K562 (cell line): ENCODE data around the gene EFHD2. TPM values are rescaled to one million over a fixed set of nuclear protein-coding genes. Genes with fewer than 3 reads are reported as not detected.

ENCODE experiments used
- ATAC-seq: fragments of 200-7000 bp; cut with Tn5 transposase; 3 replicates; pipeline ENCODE4 v1.9.1; 2020; ENCODE audit warnings: moderate library complexity
- BruUV-seq: library from RNA; stranded (reverse); fragments of 400-500 nt; replicated peaks from 2 replicates; lab custom pipeline; 2021; lab: Mats Ljungman, UMichigan
- CTCF ChIA-PET: fragments of 300-600 bp; formaldehyde crosslinking; extraction: SDS; loops from one replicate; lab custom pipeline; 2021; ENCODE audit warnings: low intra/inter-chr PET ratio; lab: Yijun Ruan, JAX
- POLR2A ChIA-PET: fragments of 300-600, 350-650 bp; sonication (Branson Sonifier 250); formaldehyde crosslinking; extraction: SDS; loops from one replicate; lab custom pipeline; 2021; ENCODE audit warnings: antibody characterized with exemption, inconsistent platforms; lab: Yijun Ruan, JAX
- DNase-seq, 4 experiments: peaks; one replicate each; pipeline versions ENCODE4 v3.0.0 to v3.0.0-alpha.2; 2011 to 2018; ENCODE audit warnings: low spot score in 3 of 4, mixed read lengths in 3 of 4; ENCODE audit errors: extremely low read depth in 1 of 4
- FAIRE-seq: peaks from 2 replicates; lab custom pipeline; 2011; peaks lifted over from hg19 to GRCh38; lab: Jason Lieb, UNC
- H2AFZ ChIP-seq: 2 replicates; pipeline ENCODE4 v1.6.0; 2011; ENCODE audit warnings: low read depth, low read length, control low read depth, inconsistent platforms
- H3K27ac ChIP-seq: fragments of 200-600 bp; 3 replicates; pipeline ENCODE4 v1.8.0; 2011; ENCODE audit warnings: low read depth, mild to moderate bottlenecking, control low read depth, inconsistent platforms, low read length, moderate library complexity, mixed read lengths; ENCODE audit errors: extremely low read depth
- H3K27me3 ChIP-seq, 2 experiments: fragments of 300-600 bp in 1 of 2; 2 replicates in 1 of 2; 3 replicates in 1 of 2; pipeline versions ENCODE4 v1.6.0 to v1.8.0; 2011; ENCODE audit warnings: inconsistent platforms in 2 of 2, low read length in 2 of 2, mild to moderate bottlenecking in 1 of 2, mixed read lengths in 1 of 2, moderate library complexity in 1 of 2; ENCODE audit not compliant: control insufficient read depth in 2 of 2, insufficient read depth in 2 of 2
- H3K36me3 ChIP-seq: fragments of 300-600 bp; 3 replicates; pipeline ENCODE4 v1.8.0; 2011; ENCODE audit warnings: mild to moderate bottlenecking, low read length, inconsistent platforms; ENCODE audit not compliant: control insufficient read depth, insufficient read depth
- H3K4me1 ChIP-seq, 2 experiments: fragments of 200-600 bp in 1 of 2; replicated peaks in 1 of 2; 2 replicates in 1 of 2; 3 replicates in 1 of 2; pipeline versions ENCODE4 v1.5.1 to v1.8.0; 2011; ENCODE audit warnings: inconsistent platforms in 2 of 2, low read length in 2 of 2, mild to moderate bottlenecking in 1 of 2, mixed read lengths in 1 of 2, moderate library complexity in 1 of 2; ENCODE audit not compliant: control insufficient read depth in 2 of 2, insufficient read depth in 2 of 2
- H3K4me2 ChIP-seq: 2 replicates; pipeline ENCODE4 v1.6.1; 2011; ENCODE audit warnings: low read length, control low read depth, inconsistent platforms, mixed read lengths; ENCODE audit not compliant: insufficient read depth
- H3K4me3 ChIP-seq: fragments of 200-600 bp; sonication (generic), shearing (Covaris generic); 2 replicates; pipeline ENCODE4 v1.5.1; 2016; ENCODE audit warnings: control low read depth, inconsistent platforms
- H3K79me2 ChIP-seq: fragments of 200-600 bp; 3 replicates; pipeline ENCODE4 v1.8.0; 2011; ENCODE audit warnings: low read length, inconsistent platforms; ENCODE audit not compliant: control insufficient read depth, insufficient read depth
- H3K9ac ChIP-seq, 2 experiments: 2 replicates each; pipeline versions ENCODE4 v1.6.0 to v1.6.1; 2011; ENCODE audit warnings: low read depth in 2 of 2, low read length in 2 of 2, control low read depth in 1 of 2, inconsistent platforms in 1 of 2, mild to moderate bottlenecking in 1 of 2, mixed read lengths in 1 of 2; ENCODE audit not compliant: insufficient read depth in 1 of 2
- H3K9me1 ChIP-seq: one replicate; pipeline ENCODE4 v1.6.0; 2011; ENCODE audit warnings: inconsistent platforms, mild to moderate bottlenecking, low read length, moderate library complexity; ENCODE audit not compliant: control insufficient read depth, insufficient read depth
- H3K9me3 ChIP-seq: replicated peaks from 2 replicates; pipeline ENCODE4 v1.5.1; 2011; ENCODE audit warnings: low read depth, low read length, inconsistent platforms; ENCODE audit not compliant: control insufficient read depth, insufficient read depth
- H4K20me1 ChIP-seq: replicated peaks from 2 replicates; pipeline ENCODE4 v1.6.1; 2011; ENCODE audit warnings: low read length, inconsistent platforms, mixed read lengths; ENCODE audit not compliant: control insufficient read depth, insufficient read depth
- ATF3 ChIP-seq, 2 experiments: fragments of 450-650 bp in 1 of 2; sonication (generic) in 1 of 2; formaldehyde crosslinking in 1 of 2; IDR thresholded peaks in 1 of 2; conservative IDR thresholded peaks in 1 of 2; 2 replicates each; pipeline versions ENCODE4 v1.6.1 to v1.8.1; 2016 to 2023; ENCODE audit warnings: mild to moderate bottlenecking in 2 of 2, moderate library complexity in 2 of 2, inconsistent platforms in 1 of 2, missing genetic modification reagents in 1 of 2
- CTBP1 ChIP-seq: fragments of 450-650 bp; IDR thresholded peaks from 2 replicates; pipeline ENCODE4 v1.6.1; 2016; ENCODE audit warnings: borderline replicate concordance
- JUN ChIP-seq, 2 experiments: sonication (generic) in 1 of 2; formaldehyde crosslinking in 1 of 2; IDR thresholded peaks; 2 replicates each; pipeline versions ENCODE4 v1.6.1 to v1.8.0; 2012 to 2022; ENCODE audit warnings: borderline replicate concordance in 2 of 2, mild to moderate bottlenecking in 2 of 2, improper control_type of control experiment in 1 of 2, low read depth in 1 of 2, low read length in 1 of 2, missing genetic modification reagents in 1 of 2
- NFIC ChIP-seq: fragments of 450-650 bp; IDR thresholded peaks from 2 replicates; pipeline ENCODE4 v1.6.1; 2017; ENCODE audit warnings: mild to moderate bottlenecking, inconsistent platforms
- POLR2AphosphoS2 ChIP-seq: IDR thresholded peaks from 2 replicates; pipeline ENCODE4 v1.6.1; 2012; ENCODE audit warnings: low read length, improper control_type of control experiment
- PRDM10 ChIP-seq: fragments of 450-650 bp; IDR thresholded peaks from 2 replicates; pipeline ENCODE4 v1.6.1; 2018; ENCODE audit not compliant: partially characterized antibody
- SMAD1 ChIP-seq: fragments of 150-350 bp; IDR thresholded peaks from 2 replicates; pipeline ENCODE4 v1.6.1; 2014; ENCODE audit warnings: low read length, low read depth; ENCODE audit not compliant: partially characterized antibody
- SOX6 ChIP-seq: fragments of 450-650 bp; IDR thresholded peaks from 2 replicates; pipeline ENCODE4 v1.6.1; 2014; ENCODE audit warnings: mild to moderate bottlenecking
- TFAP4 ChIP-seq: sonication (generic); formaldehyde crosslinking; IDR thresholded peaks from 2 replicates; pipeline ENCODE4 v1.8.0; 2022; ENCODE audit warnings: missing genetic modification reagents, mild to moderate bottlenecking, moderate library complexity, borderline replicate concordance
- USF1 ChIP-seq: sonication (generic); formaldehyde crosslinking; IDR thresholded peaks from 2 replicates; pipeline ENCODE4 v1.9.0; 2022; ENCODE audit warnings: mild to moderate bottlenecking, missing genetic modification reagents
- ZFX ChIP-seq: sonication (generic); formaldehyde crosslinking; IDR thresholded peaks from 2 replicates; pipeline ENCODE4 v1.8.0; 2022; ENCODE audit warnings: mild to moderate bottlenecking, missing genetic modification reagents, moderate library complexity
- ZKSCAN1 ChIP-seq: fragments of 150-350 bp; IDR thresholded peaks from 2 replicates; pipeline ENCODE4 v1.6.1; 2016; ENCODE audit warnings: low read depth, low read length
- WGBS: fragments of 100-300 bp; shearing (Covaris generic); methylation state at CpG from one replicate; pipeline ENCODE4 v1.1.6; 2016; ENCODE audit warnings: low coverage, mixed read lengths; ENCODE audit not compliant: insufficient coverage; ENCODE audit errors: missing lambda C conversion rate; 5-methylcytosine and 5-hydroxymethylcytosine counted together
- in situ Hi-C: fragments of 300-500 bp; cut with MboI; formaldehyde crosslinking; loops from 4 replicates; pipeline ENCODE4 v1.15.0; 2018; ENCODE audit warnings: inconsistent platforms, mixed read lengths
- intact Hi-C: fragments of 100-400 bp; cut with micrococcal nuclease; formaldehyde crosslinking; loops from 2 replicates; pipeline ENCODE4 v1.14.2; 2022
- polyA plus RNA-seq, 8 experiments: library from polyadenylated mRNA; depleted of rRNA in 4 of 8; stranded (reverse) in 5 of 8; unstranded in 3 of 8; fragments of >200 nt; fragmentation: Nextera tagmentation in 2 of 8; fragmentation: Illumina TruSeq in 1 of 8; extraction: Ambion mirVana in 2 of 8; extraction: Trizol in 1 of 8; gene quantifications; 2 replicates each; pipeline versions ENCODE4 v1.2.1 to v1.2.3, GENCODE V29; 2011 to 2014; ENCODE audit warnings: inconsistent platforms in 1 of 8, missing spikeins in 1 of 8
- total RNA-seq, 7 experiments: library from RNA; depleted of rRNA in 6 of 7; stranded (reverse); fragments of >200 nt in 6 of 7; fragmentation: Illumina TruSeq in 2 of 7; extraction: Trizol in 2 of 7; gene quantifications; 2 replicates each; pipeline versions ENCODE4 v1.2.1 to v1.2.3, GENCODE V29; 2011 to 2021; ENCODE audit warnings: low replicate concordance in 1 of 7

The EFHD2 gene
- total and polyA plus RNA-seq, 9 of the 15 experiments (the other 6 are each of a cell fraction or from before 2014, with no cell fraction given): 1.7 to 73.5 (median 25.2) TPM

- DNase-seq: peak; percentile 29 to 52 (median 42)
- ATAC-seq: peak; percentile 64
- CTCF ChIA-PET: no interaction called here
- Histone ChIP-seq H3K9me3 (no peaks in the 10 kb centered on the region), H3K27me3 (peaks cover 12 to 43% of the 10 kb centered on the region in 2 experiments; a peak in 4 of 5 replicates), H3K9ac (peak overlapping the region in 1 of 2 experiments; percentile 64; a peak in 1 of 4 replicates), H3K4me1 (peaks cover 0 to 11% of the 10 kb centered on the region in 2 experiments; a peak in 3 of 5 replicates), H4K20me1 (no peaks in the 10 kb centered on the region), H3K9me1 (no peaks in the 10 kb centered on the region), H3K27ac (no peak overlapping the region), H2AFZ (no peak overlapping the region), H3K4me3 (no peak overlapping the region), H3K36me3 (no peaks in the 10 kb centered on the region), H3K4me2 (no peak overlapping the region), H3K79me2 (no peaks in the 10 kb centered on the region)
- BruUV-seq: no TSS peak
- POLR2A ChIA-PET: no interaction called here
- FAIRE-seq: peak; percentile 86
- 24% methylated on average over 20 of the region's 21 CpGs for WGBS
- intact Hi-C loops: no loop called here
- in situ Hi-C loops: no loop called here
- TF ChIP-seq TFAP4 (peak; percentile 22; the same call in 1 of the 2 replicates), ZFX (CRISPR knock-in tag) (peak; percentile 26; the same call in 1 of the 2 replicates), USF1 (peak; percentile 58), PRDM10 (peak; percentile 8), POLR2AphosphoS2 (no peak), SMAD1 (no peak), ZKSCAN1 (peak; percentile 40; the same call in 1 of the 2 replicates), JUN (IDR thresholded peaks at IDR 0.05; ENCODE audit: borderline replicate concordance, low read depth, low read length) (peak; percentile 56; the same call in 1 of the 2 replicates), JUN (CRISPR knock-in tag; IDR thresholded peaks at IDR 0.05; ENCODE audit: borderline replicate concordance) (no peak), SOX6 (peak; percentile 27; the same call in 1 of the 2 replicates), CTBP1 (peak; percentile 46; the same call in 1 of the 2 replicates), NFIC (0 out of 2 replicates have a peak, but pooled peaks have one; percentile 34), ATF3 (IDR thresholded peaks at IDR 0.05) (peak; percentile 30; the same call in 1 of the 2 replicates), ATF3 (CRISPR knock-in tag; conservative IDR thresholded peaks at IDR 0.05) (no peak)
These were observed 37.8 kb upstream of the EFHD2 start for GRCh38 chr1:15371610-15372545.
